Measurements from ENCODE around the gene KIF3B.

KIF3B gene

GRCh38 chr20:32291166-32291565 is 13.7 kb downstream of the KIF3B start:
- Histone ChIP-seq H3K9ac (no peak overlapping the region), H3K4me2 (no peak overlapping the region), H3K4me1 (peaks cover 7% of the 10 kb centered on the region), H4K20me1 (no peaks in the 10 kb centered on the region), H3K27ac (no peak overlapping the region), H3K4me3 (no peak overlapping the region), H3K27me3 (no peaks in the 10 kb centered on the region), H3K36me3 (peaks cover 8% of the 10 kb centered on the region; the same call in 1 of the 2 replicates), H3K9me3 (no peaks in the 10 kb centered on the region)
- TF ChIP-seq Cebpa-rat (IDR thresholded peaks at IDR 0.05), result no peak

- Histone ChIP-seq H3K9ac (no peak overlapping the region), H3K4me1 (peaks cover 5% of the 10 kb centered on the region; the same call in 1 of the 2 replicates), H3K9me3 (no peaks in the 10 kb centered on the region), H3K27ac (no peak overlapping the region), H3K27me3 (no peaks in the 10 kb centered on the region), H3K36me3 (peaks cover 8% of the 10 kb centered on the region; the same call in 1 of the 2 replicates), H3K4me3 (no peak overlapping the region), H4K20me1 (no peaks in the 10 kb centered on the region), H3K4me2 (no peak overlapping the region)
- TF ChIP-seq Cebpa-rat (IDR thresholded peaks at IDR 0.05), result no peak
Observed at GRCh38 chr20:32292548-32292947, 15.1 kb downstream of the KIF3B start.

- no peaks in the 10 kb centered on the region for H3K9me3 ChIP-seq
- no peak overlapping the region for H3K4me2 ChIP-seq
- H3K27me3 ChIP-seq, result no peaks in the 10 kb centered on the region
- TF ChIP-seq Cebpa-rat (IDR thresholded peaks at IDR 0.05), result no peak
- no peak overlapping the region for H3K4me3 ChIP-seq
- no peak overlapping the region for H3K9ac ChIP-seq
- no peaks in the 10 kb centered on the region for H4K20me1 ChIP-seq
- peaks cover 8% of the 10 kb centered on the region; the same call in 1 of the 2 replicates for H3K36me3 ChIP-seq
- H3K27ac ChIP-seq, result no peak overlapping the region
- peaks cover 5% of the 10 kb centered on the region; the same call in 1 of the 2 replicates for H3K4me1 ChIP-seq
Observed at GRCh38 chr20:32294071-32294470, 16.6 kb downstream of the KIF3B start.

- H3K27ac ChIP-seq, result no peak overlapping the region
- H3K4me1 ChIP-seq, result 0 out of 2 replicates have a peak, but pooled peaks cover 5% of the 10 kb centered on the region
- H4K20me1 ChIP-seq, result no peaks in the 10 kb centered on the region
- H3K36me3 ChIP-seq, result no peaks in the 10 kb centered on the region
- no peaks in the 10 kb centered on the region for H3K27me3 ChIP-seq
- TF ChIP-seq Cebpa-rat (IDR thresholded peaks at IDR 0.05), result no peak
- no peak overlapping the region for H3K9ac ChIP-seq
- H3K9me3 ChIP-seq, result no peaks in the 10 kb centered on the region
- no peak overlapping the region for H3K4me3 ChIP-seq
- no peak overlapping the region for H3K4me2 ChIP-seq
Observed at GRCh38 chr20:32296412-32296811, 19.0 kb downstream of the KIF3B start.

GRCh38 chr20:32296819-32297420 is 19.5 kb downstream of the KIF3B start:
- Histone ChIP-seq H4K20me1 (no peaks in the 10 kb centered on the region), H3K27ac (no peak overlapping the region), H3K4me3 (no peak overlapping the region), H3K4me1 (0 out of 2 replicates have a peak, but pooled peaks cover 5% of the 10 kb centered on the region), H3K36me3 (no peaks in the 10 kb centered on the region), H3K9ac (no peak overlapping the region), H3K4me2 (no peak overlapping the region), H3K9me3 (no peaks in the 10 kb centered on the region), H3K27me3 (no peaks in the 10 kb centered on the region)
- TF ChIP-seq Cebpa-rat (IDR thresholded peaks at IDR 0.05), result no peak

- Histone ChIP-seq H3K9me3 (no peaks in the 10 kb centered on the region), H3K27me3 (no peaks in the 10 kb centered on the region), H3K9ac (no peak overlapping the region), H4K20me1 (no peaks in the 10 kb centered on the region), H3K4me2 (no peak overlapping the region), H3K4me3 (no peak overlapping the region), H3K27ac (no peak overlapping the region), H3K4me1 (0 out of 2 replicates have a peak, but pooled peaks cover 5% of the 10 kb centered on the region), H3K36me3 (no peaks in the 10 kb centered on the region)
- TF ChIP-seq Cebpa-rat (IDR thresholded peaks at IDR 0.05), result no peak
Observed at GRCh38 chr20:32297439-32297838, 20.0 kb downstream of the KIF3B start.

- H3K27me3 ChIP-seq, result no peaks in the 10 kb centered on the region
- no peak for TF ChIP-seq Cebpa-rat (IDR thresholded peaks at IDR 0.05)
- no peak overlapping the region for H3K9ac ChIP-seq
- H4K20me1 ChIP-seq, result no peaks in the 10 kb centered on the region
- H3K36me3 ChIP-seq, result no peaks in the 10 kb centered on the region
- no peak overlapping the region for H3K4me2 ChIP-seq
- H3K4me1 ChIP-seq, result 0 out of 2 replicates have a peak, but pooled peaks cover 5% of the 10 kb centered on the region
- H3K4me3 ChIP-seq, result no peak overlapping the region
- no peak overlapping the region for H3K27ac ChIP-seq
- H3K9me3 ChIP-seq, result no peaks in the 10 kb centered on the region
Observed at GRCh38 chr20:32300647-32301046, 23.2 kb downstream of the KIF3B start.

GRCh38 chr20:32301719-32302506 is 24.5 kb downstream of the KIF3B start:
- H3K27me3 ChIP-seq, result no peaks in the 10 kb centered on the region
- no peak overlapping the region for H3K27ac ChIP-seq
- no peak overlapping the region for H3K9ac ChIP-seq
- H3K4me1 ChIP-seq, result 0 out of 2 replicates have a peak, but pooled peaks cover 2% of the 10 kb centered on the region
- H4K20me1 ChIP-seq, result no peaks in the 10 kb centered on the region
- no peak overlapping the region for H3K4me2 ChIP-seq
- no peak for TF ChIP-seq Cebpa-rat (IDR thresholded peaks at IDR 0.05)
- H3K36me3 ChIP-seq, result no peaks in the 10 kb centered on the region
- H3K9me3 ChIP-seq, result no peaks in the 10 kb centered on the region
- H3K4me3 ChIP-seq, result no peak overlapping the region

- Histone ChIP-seq H3K9me3 (no peaks in the 10 kb centered on the region), H3K4me1 (no peaks in the 10 kb centered on the region), H3K36me3 (no peaks in the 10 kb centered on the region), H3K27me3 (no peaks in the 10 kb centered on the region), H3K4me2 (no peak overlapping the region), H3K9ac (no peak overlapping the region), H3K4me3 (no peak overlapping the region), H3K27ac (no peak overlapping the region), H4K20me1 (no peaks in the 10 kb centered on the region)
- no peak for TF ChIP-seq Cebpa-rat (IDR thresholded peaks at IDR 0.05)
Observed at GRCh38 chr20:32302507-32302872, 25.0 kb downstream of the KIF3B start.

GRCh38 chr20:32304131-32304746 is 26.8 kb downstream of the KIF3B start:
- no peaks in the 10 kb centered on the region for H3K27me3 ChIP-seq
- H3K27ac ChIP-seq, result no peak overlapping the region
- H3K4me2 ChIP-seq, result no peak overlapping the region
- H3K4me1 ChIP-seq, result no peaks in the 10 kb centered on the region
- no peak overlapping the region for H3K4me3 ChIP-seq
- H3K9me3 ChIP-seq, result no peaks in the 10 kb centered on the region
- peaks cover under 1% of the 10 kb centered on the region; the same call in 1 of the 2 replicates for H3K36me3 ChIP-seq
- TF ChIP-seq Cebpa-rat (IDR thresholded peaks at IDR 0.05), result no peak
- H3K9ac ChIP-seq, result no peak overlapping the region
- no peaks in the 10 kb centered on the region for H4K20me1 ChIP-seq

All from BLaER1 (cell line).